Upper lobe of left lung (tissue), 6 donors: ENCODE data around the gene RSPRY1. TPM values are rescaled to one million over a fixed set of nuclear protein-coding genes. Genes with fewer than 3 reads are reported as not detected.
A peak's percentile ranks its signal among the peaks of the same experiment; 100 is the strongest.
"Not testable (repeated sequence)": the region's sequence is repeated elsewhere in the genome, so short reads cannot be mapped to it uniquely, and the experiment has no call there.

ENCODE experiments used
- ATAC-seq, 2 donors: fragments of 200-7000 bp; cut with Tn5 transposase; one replicate each; pipeline ENCODE4 v1.9.1; 2022; ENCODE audit warnings: mild to moderate bottlenecking in 2 of 2, moderate library complexity in 2 of 2; ENCODE audit not compliant: low FRiP score in 2 of 2
- DNase-seq, 2 donors: peaks; one replicate each; pipeline ENCODE4 v3.0.0-alpha.2; 2019 to 2020
- H3K27ac ChIP-seq, 4 donors: fragments of 200-600 bp; sonication (generic); one replicate each; pipeline ENCODE4 v1.5.1; 2016 to 2019
- H3K27me3 ChIP-seq, 4 donors: fragments of 200-600 bp; sonication (generic); one replicate each; pipeline ENCODE4 v1.5.1; 2017 to 2019
- H3K36me3 ChIP-seq, 4 donors: fragments of 200-600 bp; sonication (generic); one replicate each; pipeline ENCODE4 v1.5.1; 2016 to 2019
- H3K4me1 ChIP-seq, 4 donors: fragments of 200-600 bp; sonication (generic); one replicate each; pipeline ENCODE4 v1.5.1; 2018 to 2019
- H3K4me3 ChIP-seq, 4 donors: fragments of 200-600 bp; sonication (generic); one replicate each; pipeline ENCODE4 v1.5.1; 2017 to 2019; ENCODE audit warnings: mild to moderate bottlenecking in 2 of 4, moderate library complexity in 1 of 4
- H3K9me3 ChIP-seq, 4 donors: fragments of 200-600 bp; sonication (generic); one replicate each; pipeline ENCODE4 v1.5.1; 2018 to 2019
- CTCF ChIP-seq, 6 experiments: fragments of 450-650 bp in 4 of 6; fragments of 200-600 bp in 2 of 6; sonication (generic) in 2 of 6; IDR thresholded peaks; one replicate each; pipeline ENCODE4 v1.5.1; 2016 to 2019; ENCODE audit warnings: antibody characterized with exemption in 6 of 6
- EP300 ChIP-seq, 4 donors: sonication (generic); formaldehyde crosslinking; IDR thresholded peaks; one replicate each; pipeline ENCODE4 v1.5.1; 2017; ENCODE audit warnings: antibody characterized with exemption in 4 of 4, control low read depth in 2 of 4
- POLR2A ChIP-seq, 4 donors: fragments of 450-650 bp; IDR thresholded peaks; one replicate each; pipeline ENCODE4 v1.5.1; 2016 to 2017; ENCODE audit warnings: antibody characterized with exemption in 4 of 4, mild to moderate bottlenecking in 2 of 4
- POLR2AphosphoS5 ChIP-seq, 2 donors: sonication (generic); formaldehyde crosslinking; IDR thresholded peaks; one replicate each; pipeline ENCODE4 v1.5.1; 2017; ENCODE audit warnings: antibody characterized with exemption in 2 of 2
- WGBS, 2 donors: methylation state at CpG; one replicate each; pipeline ENCODE4 v1.1.5; 2017 to 2018; 5-methylcytosine and 5-hydroxymethylcytosine counted together
- total RNA-seq, 6 donors: library from RNA; depleted of rRNA in 4 of 6; stranded (reverse); fragments of >200 nt in 4 of 6; gene quantifications; one replicate each; pipeline versions ENCODE4 v1.1.0 to v1.2.1, GENCODE V29; 2016 to 2021
- donor health status: DM: no; HTN: no; CAD: no; lungs with moderate emphysema.
- donor health status: DM: no; HTN: yes; CAD: no; lungs with severe emphysema.

Gene RSPRY1
- total RNA-seq, 6 donors from 2014 or later: 26.9 to 102 (median 30.3) TPM

- no peaks in the 10 kb centered on the region for H3K9me3 ChIP-seq
- WGBS, 2 donors: 26 to 39% methylated on average over 6 of the region's 6 CpGs
- no peaks in the 10 kb centered on the region for H3K27me3 ChIP-seq
- H3K4me1 ChIP-seq: peaks cover 26 to 94% (median 85%) of the 10 kb centered on the region in 4 donors
- DNase-seq (no peak), ATAC-seq (no peak)
- peak overlapping the region; percentile 74 to 93 (median 88) for H3K27ac ChIP-seq
- H3K4me3 ChIP-seq: peak overlapping the region in 2 of 4 donors; percentile 20 to 24
- no peaks in the 10 kb centered on the region for H3K36me3 ChIP-seq
- no peak for TF ChIP-seq CTCF (IDR thresholded peaks at IDR 0.05)
These were observed 80.6 kb downstream of the RSPRY1 start for GRCh38 chr16:57266531-57267260.

DNA sequence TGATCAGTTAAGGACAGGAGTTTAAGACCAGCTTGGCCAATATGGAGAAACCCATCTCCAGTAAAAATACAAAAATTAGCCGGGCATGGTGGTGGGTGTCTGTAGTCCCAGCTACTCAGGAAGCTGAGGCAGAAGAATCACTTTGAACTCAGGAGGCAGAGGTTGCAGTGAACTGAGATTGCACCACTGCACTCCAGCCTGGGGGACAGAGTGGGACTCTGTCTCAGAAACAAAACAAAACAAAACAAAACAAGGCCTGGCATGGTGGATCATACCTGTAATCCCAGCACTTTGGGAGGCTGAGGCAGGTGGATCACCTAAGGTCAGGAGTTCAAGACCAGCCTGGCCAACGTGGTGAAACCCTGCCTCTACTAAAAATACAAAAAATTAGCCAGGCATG, 81.2 kb downstream of the RSPRY1 start:
- not testable (repeated sequence) for H3K4me3 ChIP-seq, DNase-seq, H3K36me3 ChIP-seq, H3K9me3 ChIP-seq, ATAC-seq, H3K27me3 ChIP-seq
- H3K4me1 ChIP-seq: peaks cover 26 to 97% (median 90%) of the 10 kb centered on the region in 4 donors
- peak overlapping the region; percentile 74 to 93 (median 88) for H3K27ac ChIP-seq
- WGBS, 2 donors: 60 to 64% methylated on average over 2 of the region's 2 CpGs

- no peaks in the 10 kb centered on the region for H3K36me3 ChIP-seq
- peak overlapping the region; percentile 60 to 93 (median 84) for H3K27ac ChIP-seq
- peaks cover 26 to 81% (median 75%) of the 10 kb centered on the region in 4 donors for H3K4me1 ChIP-seq
- TF ChIP-seq CTCF (IDR thresholded peaks at IDR 0.05) (no peak), POLR2A (IDR thresholded peaks at IDR 0.05) (peak in 2 of 4 donors; percentile 61 to 73), POLR2AphosphoS5 (IDR thresholded peaks at IDR 0.05) (peak; percentile 29 to 93), EP300 (IDR thresholded peaks at IDR 0.05) (peak in 2 of 4 donors; percentile 53 to 62)
- no peak overlapping the region for H3K4me3 ChIP-seq
- 48 to 52% methylated on average over 8 to 14 of the region's 14 CpGs for WGBS, 2 donors
- DNase-seq: peak in 1 of 2 donors; percentile 86
- H3K9me3 ChIP-seq: no peaks in the 10 kb centered on the region
- no peaks in the 10 kb centered on the region for H3K27me3 ChIP-seq
- peak in 1 of 2 donors; percentile 39 for ATAC-seq
These were observed 83.0 kb downstream of the RSPRY1 start for GRCh38 chr16:57268804-57269800.

DNA sequence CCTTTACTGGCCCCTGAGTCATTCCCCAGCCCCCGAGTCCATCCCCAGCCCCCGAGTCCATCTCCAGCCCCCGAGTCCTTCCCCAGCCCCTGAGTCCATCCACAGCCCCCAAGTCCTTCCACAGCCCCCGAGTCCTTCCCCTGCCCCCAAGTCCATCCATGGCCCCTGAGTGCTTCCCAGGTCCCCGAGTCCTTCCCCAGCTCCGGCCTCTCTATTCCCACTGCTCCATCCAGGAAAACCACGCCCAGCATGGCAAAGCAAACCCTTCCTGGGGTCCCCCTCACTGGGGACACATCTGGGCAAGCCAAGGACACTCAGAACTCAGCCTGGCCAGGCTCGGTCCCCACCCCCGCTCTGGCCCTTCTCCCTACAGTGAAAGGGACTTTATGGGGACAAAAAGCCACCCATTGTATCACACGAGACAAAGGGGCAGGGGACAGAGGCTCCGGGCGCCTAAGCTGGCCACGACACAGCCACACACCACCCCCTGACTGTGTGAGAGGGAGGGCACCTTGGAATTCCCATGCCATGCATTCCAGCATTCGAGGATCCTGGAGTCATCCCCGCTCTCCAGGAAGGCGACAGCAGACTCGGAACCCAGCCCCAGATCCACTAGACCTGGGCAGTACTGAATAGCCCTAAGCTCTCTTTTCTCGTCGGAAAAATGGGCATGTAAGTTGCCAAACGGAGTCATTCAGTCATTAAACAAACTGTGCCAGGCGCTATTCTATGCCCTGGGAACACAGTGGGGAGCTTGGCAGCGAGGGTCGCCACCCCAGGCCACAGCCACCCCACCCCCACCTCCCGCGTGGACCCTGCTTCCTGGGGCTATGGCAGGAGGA, 84.3 kb downstream of the RSPRY1 start:
- H3K36me3 ChIP-seq: no peaks in the 10 kb centered on the region
- H3K27ac ChIP-seq: peak overlapping the region; percentile 53 to 93 (median 74)
- no peak for TF ChIP-seq CTCF (IDR thresholded peaks at IDR 0.05)
- TF ChIP-seq POLR2A (IDR thresholded peaks at IDR 0.05): no peak
- no peak for TF ChIP-seq EP300 (IDR thresholded peaks at IDR 0.05)
- TF ChIP-seq POLR2AphosphoS5 (IDR thresholded peaks at IDR 0.05): no peak
- H3K4me3 ChIP-seq: no peak overlapping the region
- ATAC-seq (no peak), DNase-seq (peak in 1 of 2 donors; percentile 23)
- H3K9me3 ChIP-seq: no peaks in the 10 kb centered on the region
- H3K4me1 ChIP-seq: peaks cover 22 to 68% (median 61%) of the 10 kb centered on the region in 4 donors
- H3K27me3 ChIP-seq: no peaks in the 10 kb centered on the region
- WGBS, 2 donors: 69 to 72% methylated on average over 7 to 21 of the region's 25 CpGs
